HEK293T (cell line): ENCODE measurements around the gene BAZ1B.

Source experiments
- BHLHE40 ChIP-seq: fragments of 450-650 bp; IDR thresholded peaks from 2 replicates; pipeline ENCODE4 v1.6.1; 2016; ENCODE audit warnings: mild to moderate bottlenecking, moderate library complexity, borderline replicate concordance
- ELF4 ChIP-seq: fragments of 450-650 bp; IDR thresholded peaks from 2 replicates; pipeline ENCODE4 v1.6.1; 2017; ENCODE audit warnings: antibody characterized with exemption
- FOXM1 ChIP-seq: fragments of 450-650 bp; IDR thresholded peaks from 2 replicates; pipeline ENCODE4 v1.6.1; 2017; ENCODE audit warnings: mild to moderate bottlenecking, borderline replicate concordance
- PKNOX1 ChIP-seq: fragments of 450-650 bp; IDR thresholded peaks from 2 replicates; pipeline ENCODE4 v1.6.1; 2016
- SUZ12 ChIP-seq: fragments of 450-650 bp; IDR thresholded peaks from 2 replicates; pipeline ENCODE4 v1.6.1; 2016; ENCODE audit warnings: mild to moderate bottlenecking

DNA sequence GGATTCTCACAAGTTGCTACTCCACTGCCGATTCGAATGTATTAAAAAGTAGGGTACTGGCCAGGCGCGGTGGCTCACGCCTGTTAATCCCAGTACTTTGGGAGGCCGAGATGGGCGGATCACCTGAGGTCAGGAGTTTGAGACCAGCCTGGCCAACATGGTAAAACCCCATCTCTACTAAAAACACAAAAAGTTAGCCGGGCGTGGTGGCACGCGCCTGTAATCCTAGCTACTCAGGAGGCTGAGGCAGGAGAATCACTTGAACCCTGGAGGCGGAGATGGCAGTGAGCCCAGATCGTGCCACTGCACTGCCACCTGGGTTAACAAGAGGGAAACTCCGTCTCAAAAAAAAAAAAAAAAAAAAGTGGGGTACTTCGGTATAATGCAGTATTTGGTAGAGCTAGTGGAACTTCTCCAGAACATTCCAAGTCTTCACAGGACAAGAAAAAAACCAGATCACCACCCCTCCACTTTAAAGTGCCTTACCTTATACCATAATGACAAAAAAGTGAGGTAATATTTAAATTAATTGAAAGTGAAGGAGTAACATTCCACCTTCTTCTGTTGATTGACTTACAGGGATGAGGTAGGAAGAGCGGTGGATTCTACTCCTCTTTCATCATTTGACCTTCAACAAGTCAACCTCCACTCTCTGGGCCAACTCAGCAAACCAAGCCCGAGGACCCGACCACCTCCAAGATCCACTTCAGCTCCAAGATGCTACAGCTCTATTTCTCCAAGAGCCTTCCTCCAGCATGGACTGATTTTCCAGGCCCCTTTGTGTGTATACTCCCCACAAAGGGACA lies 2.0 kb downstream of the BAZ1B start:
- TF ChIP-seq PKNOX1 (no peak), SUZ12 (no peak), ELF4 (no peak), FOXM1 (no peak), BHLHE40 (no peak)
